Measurements from ENCODE around the gene CHRM1. TPM values are rescaled to one million over a fixed set of nuclear protein-coding genes. Genes with fewer than 3 reads are reported as not detected.
"Not testable (repeated sequence)": the region's sequence is repeated elsewhere in the genome, so short reads cannot be mapped to it uniquely, and the experiment has no call there.

CHRM1 gene
- total and polyA plus RNA-seq, 8 donors = 0.34 to 2.3 (median 0.57) TPM

DNA sequence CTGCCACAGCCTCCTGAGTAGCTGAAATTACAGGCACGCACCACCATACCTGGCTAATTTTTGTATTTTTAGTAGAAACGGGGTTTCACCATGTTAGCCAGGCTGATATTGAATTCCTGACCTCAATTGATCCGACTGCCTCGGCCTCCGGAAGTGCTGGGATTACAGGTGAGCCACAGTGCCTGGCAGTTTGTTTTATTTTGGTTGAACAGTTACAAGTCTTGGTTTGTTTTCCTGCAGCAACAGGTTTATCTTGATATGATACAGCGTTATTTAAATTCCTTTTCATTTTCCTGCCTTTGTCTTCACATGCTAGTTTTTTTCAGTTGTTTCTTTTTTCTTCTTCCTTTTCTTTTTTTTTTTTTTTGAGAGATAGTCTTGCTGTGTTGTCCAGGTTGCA is 44.5 kb downstream of the CHRM1 start:
- TF ChIP-seq CTCF (IDR thresholded peaks at IDR 0.05) = no peak
- ATAC-seq (no peak), DNase-seq (no peak)
- intact Hi-C loops (cut with DNase I) = no loop called here
- Histone ChIP-seq H3K27ac (no peak overlapping the region), H3K27me3 (no peaks in the 10 kb centered on the region), H3K4me3 (no peak overlapping the region), H3K4me1 (peaks cover 8 to 18% of the 10 kb centered on the region in 2 donors), H3K9me3 (no peaks in the 10 kb centered on the region), H3K36me3 (no peaks in the 10 kb centered on the region)

DNA sequence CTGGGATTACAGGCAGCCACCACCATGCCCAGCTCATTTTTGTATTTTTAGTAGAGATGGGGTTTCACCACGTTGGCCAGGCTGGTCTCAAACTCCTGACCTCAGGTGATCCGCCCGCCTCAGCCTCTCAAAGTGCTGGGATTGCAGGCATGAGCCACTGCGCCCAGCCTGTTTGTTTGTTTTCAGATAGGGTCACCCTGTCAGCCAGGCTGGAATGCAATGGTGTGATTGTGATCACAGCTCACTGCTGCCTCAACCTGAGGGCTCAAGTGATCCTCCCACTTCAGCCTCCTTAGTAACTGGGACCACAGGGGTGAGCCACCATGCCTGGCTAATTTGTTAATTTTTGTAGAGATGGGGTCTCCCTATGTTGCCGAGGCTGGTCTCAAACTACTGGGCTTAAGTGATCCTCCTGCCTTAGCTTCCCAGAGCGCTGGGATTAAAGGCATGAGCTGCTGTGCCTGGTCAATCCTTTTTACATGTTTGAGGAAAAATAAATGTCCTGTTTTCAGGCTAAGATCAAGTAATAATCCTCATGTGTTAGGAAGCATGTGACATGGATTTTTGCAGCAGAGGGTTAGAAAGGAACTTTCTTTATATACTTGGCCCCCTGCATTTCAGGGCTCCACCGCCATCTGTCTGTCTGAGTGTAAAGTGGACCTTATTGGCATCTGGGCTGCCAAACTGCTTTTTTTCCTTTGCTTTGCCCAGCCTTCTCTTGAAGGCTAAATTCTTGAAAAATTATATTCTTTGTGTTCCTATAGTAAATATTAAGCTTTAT is 45.3 kb downstream of the CHRM1 start:
- no peak overlapping the region for H3K4me3 ChIP-seq
- ATAC-seq = no peak
- no peaks in the 10 kb centered on the region for H3K9me3 ChIP-seq
- intact Hi-C loops (cut with DNase I) = no loop called here
- H3K36me3 ChIP-seq = no peaks in the 10 kb centered on the region
- TF ChIP-seq CTCF (IDR thresholded peaks at IDR 0.05) = no peak
- H3K27ac ChIP-seq = no peak overlapping the region
- DNase-seq = no peak
- peaks cover 8 to 18% of the 10 kb centered on the region in 2 donors for H3K4me1 ChIP-seq
- no peaks in the 10 kb centered on the region for H3K27me3 ChIP-seq

- Histone ChIP-seq H3K4me3 (no peak overlapping the region), H3K36me3 (no peaks in the 10 kb centered on the region), H3K27ac (no peak overlapping the region), H3K27me3 (no peaks in the 10 kb centered on the region), H3K9me3 (no peaks in the 10 kb centered on the region), H3K4me1 (peaks cover 6 to 11% of the 10 kb centered on the region in 2 donors)
- no peak for TF ChIP-seq CTCF (IDR thresholded peaks at IDR 0.05)
- intact Hi-C loops (cut with DNase I) = no loop called here
- DNase-seq (no peak), ATAC-seq (no peak)
These were observed 46.3 kb downstream of the CHRM1 start for GRCh38 chr11:62874851-62875250.

- no peak for DNase-seq
- intact Hi-C loops (cut with DNase I) = no loop called here
- no peak for ATAC-seq
- Histone ChIP-seq H3K9me3 (no peaks in the 10 kb centered on the region), H3K27me3 (no peaks in the 10 kb centered on the region), H3K4me3 (no peak overlapping the region), H3K27ac (no peak overlapping the region), H3K36me3 (no peaks in the 10 kb centered on the region), H3K4me1 (peaks cover 0 to 7% of the 10 kb centered on the region in 2 donors)
- no peak for TF ChIP-seq CTCF (IDR thresholded peaks at IDR 0.05)
These were observed 55.5 kb downstream of the CHRM1 start for GRCh38 chr11:62865635-62866034.

- Histone ChIP-seq H3K27me3 (no peaks in the 10 kb centered on the region), H3K27ac (no peak overlapping the region), H3K4me3 (no peak overlapping the region), H3K4me1 (peaks cover 0 to 7% of the 10 kb centered on the region in 2 donors), H3K9me3 (no peaks in the 10 kb centered on the region), H3K36me3 (no peaks in the 10 kb centered on the region)
- DNase-seq (no peak), ATAC-seq (no peak)
- intact Hi-C loops (cut with DNase I) = no loop called here
- no peak for TF ChIP-seq CTCF (IDR thresholded peaks at IDR 0.05)
These were observed 57.4 kb downstream of the CHRM1 start for GRCh38 chr11:62863687-62864335.

- H3K36me3 ChIP-seq; DNase-seq; ATAC-seq; H3K4me3 ChIP-seq; H3K9me3 ChIP-seq; H3K27me3 ChIP-seq; H3K27ac ChIP-seq; intact Hi-C loops (cut with DNase I): not testable (repeated sequence)
- peaks cover 3 to 24% of the 10 kb centered on the region in 2 donors for H3K4me1 ChIP-seq
These were observed 59.5 kb downstream of the CHRM1 start for GRCh38 chr11:62861564-62862192.
